Peyer's patch (tissue), 4 donors: ENCODE data around the gene CYLC2.

Experiments
- POLR2A ChIP-seq, 2 donors: fragments of 450-650 bp; IDR thresholded peaks; one replicate each; pipeline ENCODE4 v1.5.1; 2017; ENCODE audit warnings: antibody characterized with exemption in 2 of 2, mild to moderate bottlenecking in 2 of 2, moderate library complexity in 2 of 2
- TF ChIP-seq, protein P1 (sequence below), 6 experiments: fragments of 450-650 bp in 4 of 6; fragments of 200-600 bp in 2 of 6; sonication (generic) in 1 of 6; IDR thresholded peaks; one replicate each; pipeline ENCODE4 v1.5.1; 2017 to 2019; ENCODE audit warnings: antibody characterized with exemption in 6 of 6, mild to moderate bottlenecking in 3 of 6, moderate library complexity in 1 of 6

DNA sequence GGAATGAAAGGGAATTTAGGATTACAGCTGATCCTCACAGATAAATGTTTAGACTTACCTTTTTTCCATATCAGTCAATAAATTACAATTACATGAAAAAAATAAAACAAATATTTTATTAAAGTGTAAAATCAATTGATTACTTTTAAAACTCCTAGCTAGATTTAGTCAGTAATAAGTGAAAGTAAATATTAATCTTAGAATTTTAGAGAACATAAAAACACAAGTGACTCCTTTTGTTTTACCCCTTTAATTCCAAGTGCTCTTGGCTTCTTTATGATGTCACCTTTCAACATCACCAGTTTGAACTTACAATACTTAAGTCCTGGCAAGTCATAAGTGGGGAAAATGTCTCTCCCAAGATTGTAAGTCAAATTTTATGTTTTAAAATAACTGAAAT lies at the start of gene CYLC2:
- no peak for TF ChIP-seq POLR2A (IDR thresholded peaks at IDR 0.05)
- TF ChIP-seq, protein P1, sequence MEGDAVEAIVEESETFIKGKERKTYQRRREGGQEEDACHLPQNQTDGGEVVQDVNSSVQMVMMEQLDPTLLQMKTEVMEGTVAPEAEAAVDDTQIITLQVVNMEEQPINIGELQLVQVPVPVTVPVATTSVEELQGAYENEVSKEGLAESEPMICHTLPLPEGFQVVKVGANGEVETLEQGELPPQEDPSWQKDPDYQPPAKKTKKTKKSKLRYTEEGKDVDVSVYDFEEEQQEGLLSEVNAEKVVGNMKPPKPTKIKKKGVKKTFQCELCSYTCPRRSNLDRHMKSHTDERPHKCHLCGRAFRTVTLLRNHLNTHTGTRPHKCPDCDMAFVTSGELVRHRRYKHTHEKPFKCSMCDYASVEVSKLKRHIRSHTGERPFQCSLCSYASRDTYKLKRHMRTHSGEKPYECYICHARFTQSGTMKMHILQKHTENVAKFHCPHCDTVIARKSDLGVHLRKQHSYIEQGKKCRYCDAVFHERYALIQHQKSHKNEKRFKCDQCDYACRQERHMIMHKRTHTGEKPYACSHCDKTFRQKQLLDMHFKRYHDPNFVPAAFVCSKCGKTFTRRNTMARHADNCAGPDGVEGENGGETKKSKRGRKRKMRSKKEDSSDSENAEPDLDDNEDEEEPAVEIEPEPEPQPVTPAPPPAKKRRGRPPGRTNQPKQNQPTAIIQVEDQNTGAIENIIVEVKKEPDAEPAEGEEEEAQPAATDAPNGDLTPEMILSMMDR (IDR thresholded peaks at IDR 0.05), result no peak
